Measurements from ENCODE around the gene MYL12B.

The MYL12B gene

GRCh38 chr18:3245853-3246634, 15.9 kb upstream of the MYL12B start:
- Histone ChIP-seq H3K27me3 (ENCODE audit: control insufficient read depth, insufficient read depth, low read length) (no peaks in the 10 kb centered on the region), H3K9ac (ENCODE audit: low read length) (no peak overlapping the region), H3K36me3 (ENCODE audit: control insufficient read depth, insufficient read depth, low read length) (no peaks in the 10 kb centered on the region), H3K4me1 (ENCODE audit: control insufficient read depth, insufficient read depth, low read length) (peaks cover 9% of the 10 kb centered on the region), H3K4me3 (ENCODE audit: low read length) (peak overlapping the region; percentile 95), H3K27ac (ENCODE audit: low read depth, low read length) (peak overlapping the region; percentile 99)

DNA sequence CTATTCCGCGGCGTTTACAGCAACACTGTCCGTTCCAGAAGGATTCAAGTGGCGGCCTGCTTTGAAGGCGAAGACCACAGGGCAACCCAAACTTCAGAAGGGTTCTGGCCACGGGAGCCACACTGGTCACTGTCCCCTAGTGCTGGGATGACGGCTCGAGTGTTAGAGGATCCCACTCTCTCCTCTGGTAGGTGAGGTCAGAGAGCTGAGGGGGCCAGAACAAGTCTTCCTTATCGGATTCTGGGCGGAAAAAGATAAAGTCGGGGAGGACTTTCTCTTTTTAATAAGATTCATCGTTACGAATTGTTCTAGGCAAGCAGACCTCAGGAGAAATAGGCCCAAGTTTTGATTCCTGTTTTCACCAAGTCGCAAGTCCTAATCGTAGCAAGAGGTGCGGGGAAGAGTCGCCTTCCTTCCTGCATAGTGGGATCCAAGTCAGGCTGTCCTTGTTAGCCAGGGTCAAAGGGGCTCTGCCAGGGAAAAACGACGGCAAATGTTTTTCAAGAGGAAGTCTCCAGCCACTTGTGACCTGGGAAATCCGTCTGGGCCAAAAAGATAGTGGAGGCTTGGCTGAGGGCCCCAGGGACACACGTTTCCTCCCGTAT, 15.2 kb upstream of the MYL12B start:
- Histone ChIP-seq H3K4me1 (ENCODE audit: control insufficient read depth, insufficient read depth, low read length) (peaks cover 9% of the 10 kb centered on the region), H3K36me3 (ENCODE audit: control insufficient read depth, insufficient read depth, low read length) (no peaks in the 10 kb centered on the region)

GRCh38 chr18:3247240-3248061, 14.5 kb upstream of the MYL12B start, which contains the start of gene MYL12A:
Gene MYL12A (plus strand): TSS chr18:3247801. CDS start chr18:3253248, 5,447 bp downstream.
- peak within 1 kb of the TSS; percentile 95 for H3K9ac ChIP-seq (ENCODE audit: low read length)
- H3K27me3 ChIP-seq (ENCODE audit: control insufficient read depth, insufficient read depth, low read length), result no peaks in the 10 kb centered on the region
- peaks cover 13% of the 10 kb centered on the region for H3K4me1 ChIP-seq (ENCODE audit: control insufficient read depth, insufficient read depth, low read length)

More for the DNA sequence above, 15.2 kb upstream of the MYL12B start:
- Histone ChIP-seq H3K27me3 (ENCODE audit: control insufficient read depth, insufficient read depth, low read length) (no peaks in the 10 kb centered on the region), H3K27ac (ENCODE audit: low read depth, low read length) (peak overlapping the region; percentile 99), H3K4me3 (ENCODE audit: low read length) (peak overlapping the region; percentile 95), H3K9ac (ENCODE audit: low read length) (peak overlapping the region; percentile 10)

DNA sequence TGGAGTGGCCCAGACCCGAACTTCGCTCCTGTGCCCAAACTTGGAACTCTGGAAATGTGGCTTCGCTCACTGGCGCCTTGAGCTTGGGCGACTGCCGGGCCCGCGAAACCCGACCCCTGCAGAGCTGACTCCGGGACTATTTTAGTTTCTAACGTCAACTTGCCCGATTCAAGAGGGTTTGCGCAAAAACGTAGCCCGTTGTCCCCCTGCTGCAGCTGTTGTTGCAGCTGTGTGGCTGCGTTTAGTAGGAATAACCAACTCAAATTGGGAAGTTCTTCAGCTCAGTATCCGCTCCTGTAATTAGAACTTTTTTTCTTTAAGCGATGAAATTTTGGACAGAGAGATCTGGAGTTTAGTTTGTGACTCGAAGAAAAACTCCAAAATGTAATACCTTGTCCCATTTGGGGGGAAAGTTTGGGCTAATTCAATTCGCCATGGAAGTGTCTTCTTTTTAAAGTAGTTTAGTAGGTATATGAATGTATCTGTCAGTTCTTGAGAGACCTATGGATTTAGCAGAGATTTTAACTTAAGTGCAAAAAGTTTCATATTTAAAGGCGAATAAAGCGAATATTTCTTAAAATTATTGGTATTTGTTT, 13.8 kb upstream of the MYL12B start:
- H3K27me3 ChIP-seq (ENCODE audit: control insufficient read depth, insufficient read depth, low read length), result no peaks in the 10 kb centered on the region
- no peaks in the 10 kb centered on the region for H3K36me3 ChIP-seq (ENCODE audit: control insufficient read depth, insufficient read depth, low read length)
- H3K4me3 ChIP-seq (ENCODE audit: low read length), result peak overlapping the region; percentile 95
- peak overlapping the region; percentile 95 for H3K9ac ChIP-seq (ENCODE audit: low read length)
- H3K4me1 ChIP-seq (ENCODE audit: control insufficient read depth, insufficient read depth, low read length), result peaks cover 13% of the 10 kb centered on the region
- peak overlapping the region; percentile 99 for H3K27ac ChIP-seq (ENCODE audit: low read depth, low read length)

More at GRCh38 chr18:3247240-3248061, 14.5 kb upstream of the MYL12B start, which contains the start of gene MYL12A:
- H3K4me3 ChIP-seq (ENCODE audit: low read length), result peak within 1 kb of the TSS; percentile 95
- peak within 1 kb of the TSS; percentile 99 for H3K27ac ChIP-seq (ENCODE audit: low read depth, low read length)
- H3K36me3 ChIP-seq (ENCODE audit: control insufficient read depth, insufficient read depth, low read length), result no peaks in the 10 kb centered on the region

DNA sequence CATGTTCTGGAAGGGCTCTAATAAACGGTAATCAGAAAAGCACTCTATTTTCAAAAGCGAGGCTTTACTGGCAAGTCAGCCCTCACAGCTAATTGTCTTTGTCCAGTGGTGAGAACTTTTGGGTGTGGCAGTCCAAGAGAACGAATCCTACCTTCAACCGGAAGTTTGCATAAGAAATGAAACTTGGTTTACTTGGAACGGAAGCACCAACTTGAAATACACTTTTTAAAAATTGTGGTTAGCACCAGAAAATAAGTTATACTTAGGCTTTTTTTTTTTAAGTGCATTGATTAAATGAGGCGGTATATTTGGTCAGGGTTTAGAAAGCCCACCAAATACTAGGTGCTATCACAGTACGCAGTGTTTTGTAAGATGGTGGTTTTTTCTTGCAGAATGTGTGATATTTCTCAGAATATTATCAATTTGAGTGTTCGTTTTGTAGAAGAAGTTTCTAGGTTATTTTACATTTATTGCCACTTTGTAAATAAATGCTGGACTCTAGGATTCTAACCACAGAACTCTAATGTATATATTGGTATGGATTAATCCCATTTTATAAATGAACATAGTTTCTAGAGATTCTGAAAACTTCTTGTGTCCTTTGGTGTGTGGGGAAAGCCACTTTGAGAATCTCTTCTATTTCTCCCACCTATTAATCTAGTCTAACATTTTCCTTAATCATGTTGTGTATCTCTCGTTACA, 13.1 kb upstream of the MYL12B start:
- peak overlapping the region; percentile 95 for H3K4me3 ChIP-seq (ENCODE audit: low read length)
- peak overlapping the region; percentile 12 for H3K9ac ChIP-seq (ENCODE audit: low read length)
- peak overlapping the region; percentile 99 for H3K27ac ChIP-seq (ENCODE audit: low read depth, low read length)
- H3K4me1 ChIP-seq (ENCODE audit: control insufficient read depth, insufficient read depth, low read length), result peaks cover 13% of the 10 kb centered on the region
- H3K27me3 ChIP-seq (ENCODE audit: control insufficient read depth, insufficient read depth, low read length), result no peaks in the 10 kb centered on the region
- H3K36me3 ChIP-seq (ENCODE audit: control insufficient read depth, insufficient read depth, low read length), result no peaks in the 10 kb centered on the region

DNA sequence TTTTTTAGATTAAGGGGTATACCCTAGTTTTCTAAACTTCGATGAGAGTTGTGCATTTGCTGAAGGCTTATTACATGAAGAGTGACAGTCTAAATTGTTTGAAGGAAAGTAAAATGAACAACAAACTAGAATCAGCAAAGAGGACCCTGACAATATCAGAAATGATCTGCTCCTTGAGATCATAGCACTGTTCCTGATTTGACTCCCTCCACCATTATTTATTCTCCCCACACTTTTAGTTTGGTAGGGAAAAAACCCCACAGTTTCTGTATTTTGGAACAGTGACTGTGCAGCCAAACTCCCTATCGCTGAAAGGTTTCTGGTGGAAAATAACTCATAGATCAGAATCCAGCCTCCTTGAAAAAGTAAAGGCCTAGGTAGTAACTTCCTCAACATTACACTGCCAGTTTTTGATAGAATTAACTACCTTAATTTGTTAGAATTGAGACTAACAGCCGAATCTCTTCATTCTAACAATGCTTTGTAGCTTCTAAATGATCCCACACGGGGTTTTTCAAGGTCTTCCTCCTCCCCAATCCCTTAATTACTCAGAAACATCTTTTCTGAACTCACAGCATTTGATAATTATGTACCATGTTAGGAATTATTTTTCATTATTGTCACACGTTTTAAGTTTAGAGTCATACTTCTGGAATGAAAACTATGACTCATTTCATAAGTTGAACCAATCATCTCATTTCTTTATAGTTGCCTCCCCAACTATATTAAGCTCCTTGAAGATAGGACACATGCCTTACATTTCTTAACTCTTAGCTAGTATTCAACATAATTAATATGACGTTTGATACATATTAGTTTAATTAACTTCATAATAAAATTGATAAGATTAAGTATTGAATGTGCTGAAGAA, 11.5 kb upstream of the MYL12B start:
- no peak overlapping the region for H3K4me3 ChIP-seq (ENCODE audit: low read length)
- no peak overlapping the region for H3K27ac ChIP-seq (ENCODE audit: low read depth, low read length)
- peaks cover 12% of the 10 kb centered on the region for H3K36me3 ChIP-seq (ENCODE audit: control insufficient read depth, insufficient read depth, low read length)
- H3K27me3 ChIP-seq (ENCODE audit: control insufficient read depth, insufficient read depth, low read length), result no peaks in the 10 kb centered on the region
- H3K9ac ChIP-seq (ENCODE audit: low read length), result no peak overlapping the region
- peaks cover 13% of the 10 kb centered on the region for H3K4me1 ChIP-seq (ENCODE audit: control insufficient read depth, insufficient read depth, low read length)

- peaks cover 17% of the 10 kb centered on the region for H3K36me3 ChIP-seq (ENCODE audit: control insufficient read depth, insufficient read depth, low read length)
- H3K9ac ChIP-seq (ENCODE audit: low read length), result no peak overlapping the region
- H3K4me3 ChIP-seq (ENCODE audit: low read length), result no peak overlapping the region
- H3K27me3 ChIP-seq (ENCODE audit: control insufficient read depth, insufficient read depth, low read length), result no peaks in the 10 kb centered on the region
- peak overlapping the region; percentile 17 for H3K27ac ChIP-seq (ENCODE audit: low read depth, low read length)
- peaks cover 15% of the 10 kb centered on the region for H3K4me1 ChIP-seq (ENCODE audit: control insufficient read depth, insufficient read depth, low read length)
Observed at GRCh38 chr18:3251249-3251962, 10.5 kb upstream of the MYL12B start.

DNA sequence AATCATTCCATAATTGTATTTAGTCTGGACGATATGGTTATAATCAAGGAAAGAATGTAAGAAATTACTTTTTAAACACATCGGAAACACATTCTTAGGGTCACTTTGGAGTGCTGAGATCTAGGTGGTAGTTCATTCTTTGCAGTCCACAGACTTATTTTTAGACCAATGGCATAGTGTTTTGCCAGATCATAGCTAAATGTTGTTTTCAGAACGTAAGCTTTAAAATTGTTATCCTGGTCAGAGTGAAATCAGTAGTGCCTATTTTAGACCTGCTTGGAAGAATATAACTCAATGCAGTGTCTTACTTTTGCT, 10.0 kb upstream of the MYL12B start:
- peak overlapping the region; percentile 17 for H3K27ac ChIP-seq (ENCODE audit: low read depth, low read length)
- H3K9ac ChIP-seq (ENCODE audit: low read length), result no peak overlapping the region
- peaks cover 18% of the 10 kb centered on the region for H3K4me1 ChIP-seq (ENCODE audit: control insufficient read depth, insufficient read depth, low read length)
- H3K36me3 ChIP-seq (ENCODE audit: control insufficient read depth, insufficient read depth, low read length), result peaks cover 17% of the 10 kb centered on the region
- no peaks in the 10 kb centered on the region for H3K27me3 ChIP-seq (ENCODE audit: control insufficient read depth, insufficient read depth, low read length)
- peak overlapping the region; percentile 6 for H3K4me3 ChIP-seq (ENCODE audit: low read length)

- Histone ChIP-seq H3K36me3 (ENCODE audit: control insufficient read depth, insufficient read depth, low read length) (peaks cover 17% of the 10 kb centered on the region), H3K4me3 (ENCODE audit: low read length) (no peak overlapping the region), H3K4me1 (ENCODE audit: control insufficient read depth, insufficient read depth, low read length) (peaks cover 26% of the 10 kb centered on the region), H3K9ac (ENCODE audit: low read length) (no peak overlapping the region), H3K27me3 (ENCODE audit: control insufficient read depth, insufficient read depth, low read length) (no peaks in the 10 kb centered on the region), H3K27ac (ENCODE audit: low read depth, low read length) (no peak overlapping the region)
Observed at GRCh38 chr18:3252843-3253242, 9.1 kb upstream of the MYL12B start.

- peaks cover 23% of the 10 kb centered on the region for H3K36me3 ChIP-seq (ENCODE audit: control insufficient read depth, insufficient read depth, low read length)
- H3K4me3 ChIP-seq (ENCODE audit: low read length), result no peak overlapping the region
- H3K27me3 ChIP-seq (ENCODE audit: control insufficient read depth, insufficient read depth, low read length), result no peaks in the 10 kb centered on the region
- no peak overlapping the region for H3K27ac ChIP-seq (ENCODE audit: low read depth, low read length)
- H3K9ac ChIP-seq (ENCODE audit: low read length), result no peak overlapping the region
- H3K4me1 ChIP-seq (ENCODE audit: control insufficient read depth, insufficient read depth, low read length), result peaks cover 20% of the 10 kb centered on the region
Observed at GRCh38 chr18:3254725-3255124, 7.2 kb upstream of the MYL12B start.

Measured in rectal smooth muscle tissue (tissue), 1 donor.